ENCODE data around the gene BABAM2. TPM values are rescaled to one million over a fixed set of nuclear protein-coding genes. Genes with fewer than 3 reads are reported as not detected.

The BABAM2 gene
- polyA plus RNA-seq, 3 donors = 33.2 to 52.8 (median 49.3) TPM

DNA sequence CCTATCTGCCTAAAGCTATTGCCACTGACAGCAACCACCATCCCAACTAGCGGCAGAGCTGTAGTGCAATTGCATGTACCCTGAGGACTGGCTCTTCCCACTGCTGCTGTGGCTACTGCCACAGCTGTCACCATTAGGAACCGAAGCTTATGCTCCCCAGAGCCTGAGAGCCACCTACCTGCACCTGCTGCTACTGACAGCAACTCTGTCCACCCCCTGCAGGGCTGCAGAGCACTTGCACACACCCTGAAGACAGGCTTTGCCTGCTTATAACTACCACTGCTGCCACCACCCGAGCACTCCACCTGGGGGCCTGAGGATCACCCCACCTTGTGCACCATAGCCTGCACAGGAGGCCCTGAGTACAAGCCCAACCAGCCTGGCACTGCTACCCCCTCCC is 284.5 kb downstream of the BABAM2 start:
- peaks cover 12 to 18% of the 10 kb centered on the region in 2 donors for H3K9me3 ChIP-seq (replicated peaks in 1 of 2; ENCODE audit: control insufficient read depth in 1 of 2, insufficient read depth in 1 of 2, low read length in 2 of 2)
- no peak for DNase-seq
- Mint-ChIP-seq H3K4me1 (peaks cover 8% of the 10 kb centered on the region), H3K4me3 (no peak overlapping the region), H3K27me3 (ENCODE audit: low read depth in 3 of 3) (no peaks in the 10 kb centered on the region), H3K27ac (peak overlapping the region in 2 of 7 donors; percentile 42 to 66), H3K36me3 (peaks cover 15 to 27% of the 10 kb centered on the region in 2 donors), H3K9me3 (peaks cover 22 to 32% (median 29%) of the 10 kb centered on the region in 7 donors)
- no peaks in the 10 kb centered on the region for H3K27me3 ChIP-seq (ENCODE audit: control insufficient read depth in 2 of 2, insufficient read depth in 2 of 2, low read length in 2 of 2)
- intact Hi-C loops (cut with micrococcal nuclease) = loop anchor here in 1 of 2 donors (10.0 kb wide), 1 partner anchor 70 kb away; no protein-coding TSS in a partner anchor
- H3K4me3 ChIP-seq (replicated peaks in 1 of 3; ENCODE audit: low read depth in 2 of 3, low read length in 3 of 3) = no peak overlapping the region
- no peak overlapping the region for H3K4me2 ChIP-seq (replicated peaks; ENCODE audit: extremely low read depth, low read length, poor library complexity, severe bottlenecking)
- WGBS (ENCODE audit: insufficient coverage) = 95% methylated on average over 3 of the region's 3 CpGs
- H3K79me2 ChIP-seq (ENCODE audit: insufficient read depth, low read length) = no peaks in the 10 kb centered on the region
- no peaks in the 10 kb centered on the region for H4K20me1 ChIP-seq (ENCODE audit: insufficient read depth, low read length)
- no peak overlapping the region for H3K9ac ChIP-seq (ENCODE audit: insufficient read depth, low read length, poor library complexity, severe bottlenecking)
- H2AFZ ChIP-seq (ENCODE audit: insufficient read depth, low read depth, low read length, poor library complexity, severe bottlenecking) = no peak overlapping the region
- TF ChIP-seq, protein P1, sequence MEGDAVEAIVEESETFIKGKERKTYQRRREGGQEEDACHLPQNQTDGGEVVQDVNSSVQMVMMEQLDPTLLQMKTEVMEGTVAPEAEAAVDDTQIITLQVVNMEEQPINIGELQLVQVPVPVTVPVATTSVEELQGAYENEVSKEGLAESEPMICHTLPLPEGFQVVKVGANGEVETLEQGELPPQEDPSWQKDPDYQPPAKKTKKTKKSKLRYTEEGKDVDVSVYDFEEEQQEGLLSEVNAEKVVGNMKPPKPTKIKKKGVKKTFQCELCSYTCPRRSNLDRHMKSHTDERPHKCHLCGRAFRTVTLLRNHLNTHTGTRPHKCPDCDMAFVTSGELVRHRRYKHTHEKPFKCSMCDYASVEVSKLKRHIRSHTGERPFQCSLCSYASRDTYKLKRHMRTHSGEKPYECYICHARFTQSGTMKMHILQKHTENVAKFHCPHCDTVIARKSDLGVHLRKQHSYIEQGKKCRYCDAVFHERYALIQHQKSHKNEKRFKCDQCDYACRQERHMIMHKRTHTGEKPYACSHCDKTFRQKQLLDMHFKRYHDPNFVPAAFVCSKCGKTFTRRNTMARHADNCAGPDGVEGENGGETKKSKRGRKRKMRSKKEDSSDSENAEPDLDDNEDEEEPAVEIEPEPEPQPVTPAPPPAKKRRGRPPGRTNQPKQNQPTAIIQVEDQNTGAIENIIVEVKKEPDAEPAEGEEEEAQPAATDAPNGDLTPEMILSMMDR (IDR thresholded peaks at IDR 0.05) = no peak
- H3K36me3 ChIP-seq (replicated peaks in 1 of 2; ENCODE audit: control insufficient read depth in 1 of 2, insufficient read depth in 2 of 2, low read length in 2 of 2) = peaks cover 0 to 8% of the 10 kb centered on the region in 2 donors
- no peak overlapping the region for H3K27ac ChIP-seq (ENCODE audit: low read depth in 1 of 2, low read length in 2 of 2)
- H3K4me1 ChIP-seq (ENCODE audit: control insufficient read depth in 1 of 2, insufficient read depth in 2 of 2, low read length in 2 of 2) = no peaks in the 10 kb centered on the region

GRCh38 chr2:28178946-28179345 is 288.4 kb downstream of the BABAM2 start:
- no peak for DNase-seq
- Histone ChIP-seq H3K4me2 (replicated peaks; ENCODE audit: extremely low read depth, low read length, poor library complexity, severe bottlenecking) (no peak overlapping the region), H3K9ac (ENCODE audit: insufficient read depth, low read length, poor library complexity, severe bottlenecking) (no peak overlapping the region), H3K4me3 (replicated peaks in 1 of 3; ENCODE audit: low read depth in 2 of 3, low read length in 3 of 3) (no peak overlapping the region), H3K27ac (ENCODE audit: low read depth in 1 of 2, low read length in 2 of 2) (no peak overlapping the region), H3K36me3 (replicated peaks in 1 of 2; ENCODE audit: control insufficient read depth in 1 of 2, insufficient read depth in 2 of 2, low read length in 2 of 2) (peaks cover 0 to 8% of the 10 kb centered on the region in 2 donors), H3K4me1 (ENCODE audit: control insufficient read depth in 1 of 2, insufficient read depth in 2 of 2, low read length in 2 of 2) (no peaks in the 10 kb centered on the region), H3K27me3 (ENCODE audit: control insufficient read depth in 2 of 2, insufficient read depth in 2 of 2, low read length in 2 of 2) (no peaks in the 10 kb centered on the region), H2AFZ (ENCODE audit: insufficient read depth, low read depth, low read length, poor library complexity, severe bottlenecking) (no peak overlapping the region), H3K9me3 (replicated peaks in 1 of 2; ENCODE audit: control insufficient read depth in 1 of 2, insufficient read depth in 1 of 2, low read length in 2 of 2) (peaks cover 12 to 18% of the 10 kb centered on the region in 2 donors), H3K79me2 (ENCODE audit: insufficient read depth, low read length) (no peaks in the 10 kb centered on the region), H4K20me1 (ENCODE audit: insufficient read depth, low read length) (no peaks in the 10 kb centered on the region)
- no peak overlapping the region for H3K4me3 Mint-ChIP-seq
- no peaks in the 10 kb centered on the region for H3K27me3 Mint-ChIP-seq (ENCODE audit: low read depth in 3 of 3)
- no CpG with 5 or more reads among the region's 1 CpG for WGBS (ENCODE audit: insufficient coverage)
- intact Hi-C loops (cut with micrococcal nuclease) = loop anchor here in 1 of 2 donors (10.0 kb wide), 1 partner anchor 74 kb away; no protein-coding TSS in a partner anchor
- TF ChIP-seq, protein P1 (IDR thresholded peaks at IDR 0.05) = no peak
- no peak overlapping the region for H3K27ac Mint-ChIP-seq
- peaks cover 22 to 32% (median 30%) of the 10 kb centered on the region in 7 donors for H3K9me3 Mint-ChIP-seq
- H3K36me3 Mint-ChIP-seq = peaks cover 12 to 23% of the 10 kb centered on the region in 2 donors
- H3K4me1 Mint-ChIP-seq = peaks cover 10% of the 10 kb centered on the region
